Spleen (tissue), 11 donors: Measurements from ENCODE around the gene WNK1. TPM values are rescaled to one million over a fixed set of nuclear protein-coding genes. Genes with fewer than 3 reads are reported as not detected.
"Not testable (repeated sequence)": the region's sequence is repeated elsewhere in the genome, so short reads cannot be mapped to it uniquely, and the experiment has no call there.

ENCODE experiments used
- DNase-seq: peaks from one replicate; pipeline ENCODE4 v3.0.0-alpha.2; 2020
- H3K27ac ChIP-seq, 8 donors: fragments of 200-600 bp; sonication (generic) in 7 of 8; 1 replicate in 4 of 8; 2 replicates in 4 of 8; pipeline versions ENCODE4 v1.5.0 to v1.8.0; 2016 to 2021; ENCODE audit warnings: inconsistent platforms in 4 of 8, mild to moderate bottlenecking in 4 of 8, moderate library complexity in 1 of 8
- H3K27me3 ChIP-seq, 7 donors: fragments of 200-600 bp; sonication (generic) in 6 of 7; replicated peaks in 1 of 7; 1 replicate in 4 of 7; 2 replicates in 3 of 7; pipeline versions ENCODE4 v1.5.0 to v1.8.0; 2016 to 2021; ENCODE audit warnings: inconsistent platforms in 3 of 7, mild to moderate bottlenecking in 1 of 7
- H3K36me3 ChIP-seq, 6 donors: fragments of 200-600 bp; sonication (generic) in 5 of 6; 1 replicate in 4 of 6; 2 replicates in 2 of 6; pipeline versions ENCODE4 v1.5.0 to v1.8.0; 2016 to 2021; ENCODE audit warnings: inconsistent platforms in 2 of 6
- H3K4me1 ChIP-seq, 6 donors: fragments of 200-600 bp; sonication (generic) in 5 of 6; 1 replicate in 3 of 6; 2 replicates in 3 of 6; pipeline versions ENCODE4 v1.5.0 to v1.8.0; 2016 to 2021; ENCODE audit warnings: inconsistent platforms in 3 of 6
- H3K4me3 ChIP-seq, 8 donors: fragments of 200-600 bp; sonication (generic) in 7 of 8; 1 replicate in 4 of 8; 2 replicates in 4 of 8; pipeline versions ENCODE4 v1.5.0 to v1.8.0; 2016 to 2021; ENCODE audit warnings: inconsistent platforms in 4 of 8, mild to moderate bottlenecking in 4 of 8, moderate library complexity in 2 of 8
- H3K9me3 ChIP-seq, 8 donors: fragments of 200-600 bp; sonication (generic) in 7 of 8; 1 replicate in 4 of 8; 2 replicates in 4 of 8; pipeline versions ENCODE4 v1.5.0 to v1.8.0; 2016 to 2021; ENCODE audit warnings: inconsistent platforms in 4 of 8
- CTCF ChIP-seq, 11 experiments: fragments of 200-600 bp in 7 of 11; fragments of 450-650 bp in 4 of 11; sonication (generic) in 4 of 11; IDR thresholded peaks in 8 of 11; conservative IDR thresholded peaks in 3 of 11; 1 replicate in 7 of 11; 2 replicates in 4 of 11; pipeline versions ENCODE4 v1.4.0 to v1.8.0; 2016 to 2021; ENCODE audit warnings: antibody characterized with exemption in 11 of 11, inconsistent platforms in 4 of 11, mild to moderate bottlenecking in 1 of 11
- POLR2A ChIP-seq, 3 donors: fragments of 450-650 bp; IDR thresholded peaks; one replicate each; pipeline ENCODE4 v1.5.1; 2017; ENCODE audit warnings: antibody characterized with exemption in 3 of 3, mild to moderate bottlenecking in 1 of 3
- POLR2AphosphoS5 ChIP-seq, 3 donors: sonication (generic); formaldehyde crosslinking; IDR thresholded peaks; one replicate each; pipeline ENCODE4 v1.5.1; 2017; ENCODE audit warnings: antibody characterized with exemption in 3 of 3
- WGBS, 5 donors: extraction: QIAGEN DNeasy Blood & Tissue Kit in 3 of 5; methylation state at CpG; one replicate each; pipeline versions ENCODE4 v1.1.5 to v1.1.7; 2013 to 2018; 5-methylcytosine and 5-hydroxymethylcytosine counted together
- intact Hi-C: fragments of 100-400 bp; cut with DNase I; formaldehyde crosslinking; loops from one replicate; pipeline ENCODE4 v1.15.0; 2023; ENCODE audit warnings: low total_unique reads
- polyA plus RNA-seq, 3 donors: library from polyadenylated mRNA; stranded (reverse); fragments of 200-250 nt; gene quantifications; one replicate each; pipeline ENCODE4 v1.2.1, GENCODE V29; 2013
- total RNA-seq, 7 donors: library from RNA; depleted of rRNA in 3 of 7; stranded (reverse); fragments of >200 nt in 3 of 7; fragmentation: NEBNext Ultra II Directional in 4 of 7; extraction: Animal tissue kit (Norgen Biotek cat#: 25700) in 4 of 7; gene quantifications; one replicate each; pipeline versions ENCODE4 v1.1.0 to v1.2.1, GENCODE V29; 2016 to 2021
- donor health status: healthy with polysubstance abuse.
- donor health status: DM: no; HTN: no; CAD: no; lungs with moderate emphysema.
- donor health status: DM: no; HTN: no; CAD: no.
- donor health status: Bipolar disorder and iron deficiency.
- donor health status: healthy.
- donor health status: DM: no; HTN: no; CAD: no.
- donor health status: DM: yes; HTN: yes; CAD: no.

Gene WNK1
- total and polyA plus RNA-seq, 10 donors, result 8.8 to 261 (median 202) TPM

DNA sequence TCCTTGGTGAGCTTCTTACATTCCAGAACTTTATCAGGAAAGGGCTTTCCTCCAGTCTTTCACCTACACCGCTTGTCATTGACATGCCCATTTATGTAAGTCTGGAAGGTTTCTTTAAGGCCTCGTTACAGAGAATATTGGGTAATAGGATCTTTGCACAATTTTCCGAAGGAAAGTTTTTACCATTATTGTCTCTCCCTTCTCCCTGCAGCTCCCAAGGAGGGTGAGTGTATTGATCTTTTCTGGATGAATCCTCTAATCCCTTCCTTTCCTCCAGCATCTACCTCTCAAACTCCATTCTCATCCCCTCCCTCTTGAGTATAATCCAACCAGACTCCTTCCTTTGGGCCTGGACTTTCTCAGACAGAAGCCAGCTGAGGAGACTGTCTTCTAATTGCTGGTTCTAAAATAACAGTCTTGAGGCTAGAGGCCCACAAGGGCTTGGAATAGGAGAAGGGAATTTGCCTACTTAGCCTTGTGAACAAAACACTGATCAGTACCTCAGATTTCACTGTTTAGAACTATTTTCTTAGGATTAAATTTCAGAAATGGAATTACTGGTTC lies 21.8 kb downstream of the WNK1 start:
- Histone ChIP-seq H3K36me3 (no peaks in the 10 kb centered on the region), H3K9me3 (no peaks in the 10 kb centered on the region), H3K27ac (peak overlapping the region in 5 of 8 donors; percentile 10 to 62 (median 37)), H3K4me1 (peaks cover 37 to 100% (median 88%) of the 10 kb centered on the region in 6 donors), H3K4me3 (peak overlapping the region in 1 of 8 donors; percentile 8), H3K27me3 (no peaks in the 10 kb centered on the region)
- no peak for DNase-seq
- 47 to 73% (median 68%) methylated on average over 3 of the region's 3 CpGs for WGBS, 5 donors
- TF ChIP-seq CTCF (IDR thresholded peaks at IDR 0.05 in 8 of 11, conservative IDR thresholded peaks at IDR 0.05 in 3 of 11) (no peak), POLR2A (IDR thresholded peaks at IDR 0.05) (no peak), POLR2AphosphoS5 (IDR thresholded peaks at IDR 0.05) (no peak)
- intact Hi-C loops, result no loop called here

- H3K27ac ChIP-seq, result peak overlapping the region in 1 of 8 donors; percentile 9
- H3K27me3 ChIP-seq, H3K9me3 ChIP-seq, H3K36me3 ChIP-seq, DNase-seq, H3K4me3 ChIP-seq, intact Hi-C loops: not testable (repeated sequence)
- H3K4me1 ChIP-seq, result peaks cover 39 to 100% (median 88%) of the 10 kb centered on the region in 6 donors
- 90 to 93% (median 92%) methylated on average over 15 of the region's 15 CpGs for WGBS, 5 donors
Observed at GRCh38 chr12:775973-776771, 23.8 kb downstream of the WNK1 start.

- WGBS, 5 donors, result 93 to 99% (median 96%) methylated on average over 5 of the region's 5 CpGs
- Histone ChIP-seq H3K4me1 (peaks cover 42 to 100% (median 89%) of the 10 kb centered on the region in 6 donors), H3K27ac (peak overlapping the region in 1 of 8 donors; percentile 41)
- H3K9me3 ChIP-seq, intact Hi-C loops, DNase-seq, H3K36me3 ChIP-seq, H3K27me3 ChIP-seq, H3K4me3 ChIP-seq: not testable (repeated sequence)
Observed at GRCh38 chr12:776772-777373, 24.5 kb downstream of the WNK1 start.

DNA sequence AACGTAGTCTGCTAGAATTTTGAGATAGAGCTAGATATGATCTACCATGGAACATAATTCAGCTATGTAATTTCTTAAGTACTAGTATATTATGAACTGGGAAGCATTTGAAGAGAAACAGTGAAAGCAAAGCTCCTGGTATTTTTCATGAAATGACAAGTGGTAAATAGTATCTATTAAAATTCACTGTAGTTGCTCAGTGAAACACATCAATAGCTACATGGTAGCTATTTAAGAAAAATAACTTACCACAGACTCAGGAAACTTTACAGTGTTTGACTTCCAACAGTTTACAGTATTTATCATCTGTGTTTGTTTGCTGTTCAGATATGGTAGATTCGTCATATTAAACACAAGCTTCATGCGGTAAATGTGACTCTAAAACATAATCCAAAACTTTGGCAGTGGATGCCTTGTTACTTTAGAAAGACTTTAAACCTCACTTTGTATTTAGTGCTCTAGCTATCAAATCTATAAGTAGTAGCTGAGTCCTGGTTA lies 25.2 kb downstream of the WNK1 start:
- Histone ChIP-seq H3K4me1 (peaks cover 42 to 100% (median 89%) of the 10 kb centered on the region in 6 donors), H3K9me3 (no peaks in the 10 kb centered on the region), H3K27ac (no peak overlapping the region), H3K4me3 (no peak overlapping the region), H3K36me3 (no peaks in the 10 kb centered on the region), H3K27me3 (no peaks in the 10 kb centered on the region)
- no peak for DNase-seq
- TF ChIP-seq POLR2A (IDR thresholded peaks at IDR 0.05) (no peak), POLR2AphosphoS5 (IDR thresholded peaks at IDR 0.05) (no peak), CTCF (IDR thresholded peaks at IDR 0.05 in 8 of 11, conservative IDR thresholded peaks at IDR 0.05 in 3 of 11) (no peak)
- intact Hi-C loops, result no loop called here
- 88 to 92% (median 89%) methylated on average over 3 of the region's 3 CpGs for WGBS, 5 donors

DNA sequence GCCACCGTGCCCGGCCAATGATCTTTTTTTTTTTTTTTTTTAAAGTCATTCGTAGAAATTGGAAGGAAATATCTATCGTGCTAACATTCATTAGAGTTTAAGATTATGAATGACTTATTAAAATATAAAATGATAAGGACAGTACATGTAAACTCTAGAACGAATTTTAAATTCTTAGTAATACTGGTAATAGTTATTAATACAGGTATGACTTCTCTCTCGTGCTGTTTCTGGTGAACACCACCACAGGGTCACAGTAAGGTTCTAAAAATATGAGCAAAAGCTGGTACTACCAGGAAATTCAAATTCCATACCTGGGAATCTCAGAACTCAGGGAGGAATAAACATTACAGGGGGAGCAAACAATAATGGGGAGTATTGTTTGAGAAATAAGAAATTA lies 26.2 kb downstream of the WNK1 start:
- H3K27ac ChIP-seq, result peak overlapping the region in 1 of 8 donors; percentile 63
- TF ChIP-seq CTCF (IDR thresholded peaks at IDR 0.05 in 8 of 11, conservative IDR thresholded peaks at IDR 0.05 in 3 of 11) (no peak), POLR2A (IDR thresholded peaks at IDR 0.05) (no peak), POLR2AphosphoS5 (IDR thresholded peaks at IDR 0.05) (no peak)
- WGBS, 5 donors, result 77 to 89% (median 83%) methylated on average over 6 of the region's 6 CpGs
- no peaks in the 10 kb centered on the region for H3K9me3 ChIP-seq
- H3K36me3 ChIP-seq, result no peaks in the 10 kb centered on the region
- peaks cover 33 to 97% (median 82%) of the 10 kb centered on the region in 6 donors for H3K4me1 ChIP-seq
- DNase-seq, result no peak
- no peaks in the 10 kb centered on the region for H3K27me3 ChIP-seq
- H3K4me3 ChIP-seq, result no peak overlapping the region
- intact Hi-C loops, result no loop called here
